Astrocyte of the hippocampus (primary cell): Measurements from ENCODE around the gene BHLHE23.

ENCODE experiments used
- DNase-seq: peaks from one replicate; pipeline ENCODE4 v3.0.0; 2011; ENCODE audit warnings: low read depth, low spot score

Gene BHLHE23

GRCh38 chr20:63006540-63007359 is at the start of gene BHLHE23:
Gene BHLHE23 (minus strand): TSS chr20:63006964. CDS start chr20:63006774, 190 bp downstream.
- peak; percentile 32 for DNase-seq

DNA sequence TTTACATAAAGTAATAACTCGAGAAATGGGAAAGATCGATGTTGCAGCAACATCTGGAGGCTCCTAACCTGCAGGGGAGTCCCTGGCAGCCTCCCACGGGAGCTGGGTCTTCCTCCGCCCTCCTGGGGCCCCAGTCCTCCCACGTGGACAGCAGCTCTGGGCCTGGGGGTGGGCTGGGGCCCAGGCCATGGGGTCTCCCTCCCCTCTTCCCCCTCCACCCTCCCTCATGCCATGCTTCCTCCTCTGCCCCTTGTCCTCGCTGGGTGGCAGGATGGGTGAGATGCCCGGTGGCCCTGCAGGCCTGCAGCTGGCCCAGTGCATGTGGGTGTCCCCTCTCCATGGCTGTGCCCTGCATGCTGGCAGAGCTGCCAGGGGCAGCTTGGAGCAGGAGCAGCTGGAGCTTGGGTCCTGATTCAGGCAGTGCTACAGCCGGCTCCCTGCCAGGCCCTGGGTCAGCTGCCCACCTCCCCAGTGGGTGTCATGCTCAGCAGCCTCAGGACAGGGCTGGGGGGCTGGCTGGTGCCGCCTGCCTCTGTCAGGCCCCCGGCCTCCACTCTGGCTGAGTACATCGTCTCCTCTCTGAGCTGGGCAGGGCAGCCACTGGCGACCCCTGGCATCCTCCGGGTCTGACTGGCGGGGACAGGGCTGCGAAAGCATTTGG is 48.9 kb upstream of the BHLHE23 start:
- no peak for DNase-seq

- no peak for DNase-seq
These were observed 48.0 kb upstream of the BHLHE23 start for GRCh38 chr20:63054681-63055240.

- no peak for DNase-seq
These were observed 47.3 kb upstream of the BHLHE23 start for GRCh38 chr20:63054103-63054474.

DNA sequence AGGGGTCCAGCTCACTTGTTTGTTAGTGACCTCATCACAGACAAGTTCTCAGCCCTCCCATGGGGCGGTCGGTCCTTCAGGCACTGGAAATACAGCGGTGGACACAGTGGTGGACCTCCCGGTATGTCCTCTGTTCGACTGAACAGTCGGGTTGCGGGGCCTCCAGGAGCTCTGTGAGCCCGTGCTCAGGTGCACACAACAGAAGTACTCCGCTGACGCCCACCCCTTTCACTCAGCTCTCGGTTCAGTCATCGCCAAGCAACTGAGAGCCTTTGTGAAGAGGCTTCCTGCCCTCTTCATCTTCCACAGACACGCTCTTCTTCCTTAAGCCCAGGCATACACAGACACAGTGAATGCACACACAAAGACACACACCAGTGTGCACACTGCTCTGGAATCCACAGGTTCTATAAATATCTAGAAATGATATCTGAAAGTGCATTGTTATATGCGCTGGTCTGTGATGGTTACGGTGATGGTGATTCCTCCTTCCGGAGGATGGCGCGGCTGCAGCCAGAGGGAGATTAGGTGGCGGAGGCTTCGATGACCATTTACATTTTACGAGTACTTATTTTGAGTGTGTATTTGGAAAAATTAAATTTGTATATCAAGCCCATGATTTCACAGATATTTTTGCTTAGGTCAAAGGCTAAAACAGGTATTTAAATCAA is 46.8 kb upstream of the BHLHE23 start:
- DNase-seq: no peak

- DNase-seq: no peak
These were observed 46.0 kb upstream of the BHLHE23 start for GRCh38 chr20:63052571-63053431.

- DNase-seq: no peak
These were observed 45.1 kb upstream of the BHLHE23 start for GRCh38 chr20:63051911-63052310.

GRCh38 chr20:63051186-63051860 is 44.6 kb upstream of the BHLHE23 start:
- DNase-seq: no peak

- DNase-seq: no peak
These were observed 43.6 kb upstream of the BHLHE23 start for GRCh38 chr20:63050406-63050805.

DNA sequence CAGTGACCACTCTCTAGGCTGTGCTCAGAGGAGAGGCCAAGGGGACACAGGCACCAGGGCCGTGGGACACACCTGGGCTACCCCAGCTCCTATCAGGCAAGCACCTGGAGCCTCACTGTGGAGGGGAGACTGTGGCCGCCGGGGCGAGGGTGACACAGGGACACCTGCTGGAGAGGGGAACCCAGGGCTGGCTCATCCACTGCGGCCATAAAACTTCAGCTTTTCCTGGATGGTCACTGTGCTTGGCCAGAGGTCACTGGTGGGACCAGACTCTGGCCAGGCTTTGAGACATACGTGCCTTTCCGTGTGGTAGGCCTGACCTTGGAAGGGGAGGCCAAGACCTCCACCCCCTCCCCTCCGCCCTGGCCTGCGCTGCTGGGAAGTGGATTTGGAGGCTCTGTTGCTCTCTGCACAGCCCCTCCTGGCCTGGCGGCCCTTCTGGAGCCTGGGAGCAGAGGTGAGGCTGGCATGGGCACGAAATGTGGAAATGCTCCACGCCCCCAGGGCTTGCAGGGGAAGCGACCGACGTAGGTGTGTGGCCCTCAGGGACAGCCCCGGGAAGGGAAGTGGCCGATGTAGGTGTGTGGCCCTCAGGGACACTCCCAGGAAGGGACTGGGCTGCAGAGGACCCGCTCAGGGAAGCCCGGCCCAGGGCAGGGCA is 42.9 kb upstream of the BHLHE23 start:
- no peak for DNase-seq

GRCh38 chr20:63049191-63049518 is 42.4 kb upstream of the BHLHE23 start:
- no peak for DNase-seq

DNA sequence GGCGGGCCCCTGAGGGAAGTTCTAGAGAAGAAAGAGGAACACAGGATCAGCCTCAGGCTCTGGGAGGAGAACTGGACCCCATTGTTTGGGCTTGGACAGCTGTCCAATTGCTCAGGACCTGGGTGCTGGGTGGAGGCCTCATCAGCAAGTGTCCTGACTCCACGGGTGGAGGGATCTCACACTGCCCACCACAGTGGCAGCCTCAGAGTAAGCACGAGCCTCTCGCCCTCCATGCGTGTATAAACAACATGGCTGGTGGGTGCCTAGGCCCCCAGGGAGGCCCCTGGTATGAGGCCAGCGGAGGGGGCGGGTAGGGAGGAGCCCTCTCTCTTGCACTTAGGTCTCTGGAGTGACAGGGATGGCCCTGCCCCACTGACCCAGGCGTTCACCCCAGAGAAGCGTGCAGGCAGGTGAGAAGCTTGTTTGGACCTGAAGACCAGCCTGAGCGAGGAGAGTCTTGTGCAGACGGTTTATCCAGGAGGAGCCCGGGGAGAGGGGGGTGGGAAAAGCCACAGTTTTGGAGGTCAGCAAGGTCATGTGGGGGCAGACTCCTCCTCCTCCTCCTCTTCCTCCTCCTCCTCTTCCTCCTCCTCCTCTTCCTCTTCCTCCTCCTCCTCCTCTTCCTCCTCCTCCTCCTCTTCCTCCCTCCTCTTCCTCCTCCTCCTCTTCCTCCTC is 41.9 kb upstream of the BHLHE23 start:
- no peak for DNase-seq

DNA sequence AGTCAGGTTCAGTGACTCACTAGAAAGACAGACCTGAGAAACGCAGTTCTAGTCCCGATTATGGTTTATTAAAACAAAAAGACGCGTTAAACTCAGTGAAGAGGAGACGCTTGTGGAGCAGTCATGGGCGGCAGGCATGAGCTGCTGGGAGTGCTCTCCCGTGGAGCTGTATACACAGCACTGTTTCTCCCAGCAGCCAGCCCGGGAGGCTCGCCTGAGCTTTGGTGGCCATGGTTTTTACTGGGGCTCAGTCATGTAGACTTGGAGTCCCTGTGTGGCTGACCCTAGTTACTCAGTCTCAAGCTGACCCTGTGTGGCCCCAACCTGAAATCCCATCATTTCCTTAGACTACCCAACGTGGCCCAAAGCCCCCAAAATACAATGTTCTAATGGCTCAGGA is 41.2 kb upstream of the BHLHE23 start:
- no peak for DNase-seq

DNA sequence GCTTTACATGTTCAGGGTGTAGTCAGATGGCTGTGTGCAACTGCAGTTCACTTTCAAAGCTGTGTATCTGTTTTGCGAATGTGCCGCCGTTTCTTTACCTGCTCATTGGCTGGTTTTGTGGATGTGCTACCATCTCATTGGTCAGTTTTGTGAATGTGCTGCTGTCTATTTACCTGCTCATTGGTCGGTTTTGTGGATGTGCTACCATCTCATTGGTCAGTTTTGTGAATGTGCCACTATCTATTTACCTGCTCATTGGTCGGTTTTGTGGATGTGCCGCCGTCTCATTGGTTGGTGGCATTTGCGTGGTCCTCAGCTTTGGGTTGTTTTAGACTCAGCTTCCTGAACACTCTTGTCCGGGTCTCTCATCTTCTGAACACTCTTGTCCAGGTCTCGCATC is 40.5 kb upstream of the BHLHE23 start:
- DNase-seq: no peak

DNA sequence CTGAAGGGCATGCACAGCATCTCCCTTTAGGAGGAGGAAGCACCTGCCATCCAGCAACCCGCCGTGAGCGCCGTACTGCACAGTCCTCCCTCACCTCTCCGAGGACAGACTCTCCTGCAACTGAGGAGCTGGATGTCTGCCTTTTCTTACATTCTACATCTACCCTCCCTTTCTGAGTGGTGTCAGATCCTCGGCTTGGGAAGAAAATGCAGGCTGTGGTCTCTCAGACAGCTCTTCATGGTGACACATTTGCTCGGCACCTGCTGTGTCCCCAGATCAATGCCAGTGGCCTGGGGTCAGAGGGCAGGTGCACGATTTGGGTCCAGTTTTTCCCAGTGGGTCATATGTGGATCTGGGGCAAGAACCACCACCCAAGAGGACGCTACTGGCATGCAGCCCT is 40.1 kb upstream of the BHLHE23 start:
- DNase-seq: no peak

DNA sequence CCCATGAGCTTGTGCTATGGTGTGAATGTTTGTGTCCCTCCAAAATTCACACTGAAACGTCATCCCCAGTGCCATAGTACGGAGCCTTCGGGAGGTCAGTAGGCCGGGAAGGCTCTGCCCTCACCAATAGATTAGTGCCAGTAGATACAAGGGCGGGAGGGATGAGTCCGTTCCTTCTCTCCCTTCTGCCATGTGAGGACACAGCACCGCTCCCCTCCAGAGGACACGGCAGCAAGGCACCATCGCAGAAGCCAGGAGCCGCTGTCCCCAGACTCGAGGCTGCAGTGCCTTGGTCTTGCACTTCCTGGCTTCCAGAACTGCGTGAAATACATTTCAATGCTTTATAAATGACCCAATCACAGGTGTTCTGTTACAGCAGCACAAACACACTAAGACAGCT is 39.2 kb upstream of the BHLHE23 start:
- DNase-seq: no peak

- no peak for DNase-seq
These were observed 38.6 kb upstream of the BHLHE23 start for GRCh38 chr20:63045401-63045800.

GRCh38 chr20:63044605-63045004 is 37.8 kb upstream of the BHLHE23 start:
- DNase-seq: no peak

GRCh38 chr20:63044204-63044600 is 37.4 kb upstream of the BHLHE23 start:
- no peak for DNase-seq
